ENCODE data around the gene RNF220. TPM values are rescaled to one million over a fixed set of nuclear protein-coding genes. Genes with fewer than 3 reads are reported as not detected.

Gene RNF220
- total RNA-seq, 1 experiment from 2014 or later: 92.4 TPM

DNA sequence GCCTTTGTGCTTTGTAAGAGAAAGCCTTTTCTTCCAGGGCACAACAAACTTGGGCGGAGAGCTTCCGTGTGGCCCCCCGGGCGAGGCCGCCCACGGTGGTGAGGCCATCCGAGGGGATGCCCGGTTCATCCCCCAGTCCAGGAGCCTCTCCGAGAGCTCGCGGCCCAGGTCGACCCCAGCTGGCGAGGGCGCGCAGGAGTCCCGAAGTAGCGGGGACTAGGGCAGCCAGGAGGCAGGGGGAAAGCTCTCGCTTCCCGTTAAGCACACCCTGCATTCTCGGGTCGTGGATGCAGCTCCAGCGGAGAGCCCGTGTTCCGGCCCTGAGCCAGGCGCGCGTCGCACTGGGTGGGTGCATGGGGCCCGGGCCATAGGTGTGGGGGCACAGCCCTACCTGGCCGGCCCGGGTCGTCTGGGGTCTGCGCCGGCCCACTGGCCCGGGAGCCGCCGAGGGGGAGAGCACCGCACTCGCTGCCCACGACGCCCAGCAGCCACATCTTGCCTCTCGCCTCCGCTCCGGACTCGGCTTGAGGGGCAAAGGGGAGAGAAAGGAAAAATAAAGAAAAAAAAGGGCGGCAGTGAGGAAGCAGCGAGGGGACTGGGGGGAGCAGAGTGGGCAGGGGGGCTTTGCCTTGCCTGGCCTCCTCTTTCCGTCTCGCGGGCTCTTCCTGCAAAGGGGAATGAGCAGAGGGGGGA lies 1.8 kb downstream of the RNF220 start:
- ChIA-PET POLR2A (no interaction called here), CTCF (no interaction called here)
- no peak for DNase-seq
- H3K9me3 ChIP-seq: no peaks in the 10 kb centered on the region
- Mint-ChIP-seq H3K9me3 (ENCODE audit: unreplicated experiment) (no peaks in the 10 kb centered on the region), H3K36me3 (ENCODE audit: insufficient read depth, unreplicated experiment) (no peaks in the 10 kb centered on the region), H3K27me3 (ENCODE audit: insufficient read depth, unreplicated experiment) (peaks cover 8% of the 10 kb centered on the region), H3K4me3 (ENCODE audit: unreplicated experiment) (peak overlapping the region; percentile 84), H3K27ac (ENCODE audit: unreplicated experiment) (no peak overlapping the region), H3K4me1 (ENCODE audit: low read depth, unreplicated experiment) (no peaks in the 10 kb centered on the region)
- H3K4me3 ChIP-seq (ENCODE audit: low read depth, low read length): no peak overlapping the region; the same call in none of the 2 replicates
- intact Hi-C loops (cut with micrococcal nuclease; ENCODE audit: unreplicated experiment): no loop called here
- H3K36me3 ChIP-seq (ENCODE audit: control insufficient read depth, insufficient read depth, low read length): no peaks in the 10 kb centered on the region
- no peak for TF ChIP-seq CTCF (IDR thresholded peaks at IDR 0.05; ENCODE audit: insufficient read depth in 1 of 2, low read depth in 1 of 2, low read length in 1 of 2, severe bottlenecking in 1 of 2, unreplicated experiment in 1 of 2)
- BruUV-seq (replicated peaks): no TSS peak
- peaks cover 6% of the 10 kb centered on the region; the same call in 1 of the 2 replicates for H3K4me1 ChIP-seq
- no peaks in the 10 kb centered on the region; the same call in 1 of the 2 replicates for H3K27me3 ChIP-seq (replicated peaks; ENCODE audit: control insufficient read depth, insufficient read depth, low read length)

DNA sequence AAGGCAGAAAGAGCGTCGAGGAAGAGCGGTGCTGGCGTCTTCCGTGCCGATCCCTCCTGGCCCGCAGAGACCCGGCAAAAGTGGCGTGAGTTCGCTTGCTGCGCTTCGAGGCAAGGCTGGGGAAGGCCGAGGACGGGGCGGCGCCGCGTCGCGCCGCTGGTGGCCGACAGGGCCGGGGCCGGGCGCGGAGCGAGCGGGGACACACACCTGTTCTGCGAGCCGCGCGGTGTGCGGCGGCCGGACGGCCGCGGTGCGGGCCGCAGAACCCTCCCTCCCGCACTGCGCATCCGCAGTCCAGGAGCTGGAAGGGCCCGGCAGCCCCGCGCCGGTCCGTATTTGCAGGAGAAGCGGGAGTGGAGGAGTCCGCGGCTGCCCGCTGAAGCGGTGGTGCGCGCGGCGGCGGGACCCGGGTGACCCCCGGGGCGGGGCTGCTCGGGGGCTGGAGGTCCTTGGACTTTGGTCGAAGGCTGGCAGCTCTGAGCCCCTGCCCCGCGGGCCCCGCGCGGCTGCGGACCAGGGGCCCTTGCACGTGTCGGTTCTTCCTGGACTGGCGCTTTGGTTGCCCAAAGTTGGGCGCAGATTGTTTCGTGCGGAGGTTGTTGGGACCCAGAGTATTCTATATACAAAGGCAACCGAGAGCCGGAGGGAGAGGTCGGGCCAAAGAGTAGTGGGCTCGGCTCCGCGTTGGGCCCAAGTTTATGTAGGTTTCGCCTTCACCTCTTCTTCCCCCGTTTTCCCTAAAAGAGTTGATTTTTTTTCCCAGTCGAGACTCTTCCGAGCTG lies 2.6 kb downstream of the RNF220 start:
- H3K27me3 ChIP-seq (replicated peaks; ENCODE audit: control insufficient read depth, insufficient read depth, low read length): no peaks in the 10 kb centered on the region; the same call in 1 of the 2 replicates
- no peak for TF ChIP-seq CTCF (IDR thresholded peaks at IDR 0.05; ENCODE audit: insufficient read depth in 1 of 2, low read depth in 1 of 2, low read length in 1 of 2, severe bottlenecking in 1 of 2, unreplicated experiment in 1 of 2)
- Mint-ChIP-seq H3K4me3 (ENCODE audit: unreplicated experiment) (no peak overlapping the region), H3K9me3 (ENCODE audit: unreplicated experiment) (no peaks in the 10 kb centered on the region), H3K36me3 (ENCODE audit: insufficient read depth, unreplicated experiment) (no peaks in the 10 kb centered on the region), H3K27ac (ENCODE audit: unreplicated experiment) (no peak overlapping the region), H3K4me1 (ENCODE audit: low read depth, unreplicated experiment) (no peaks in the 10 kb centered on the region), H3K27me3 (ENCODE audit: insufficient read depth, unreplicated experiment) (peaks cover 10% of the 10 kb centered on the region)
- CTCF ChIA-PET: no interaction called here
- no peak for DNase-seq
- H3K4me1 ChIP-seq: 0 out of 2 replicates have a peak, but pooled peaks cover 5% of the 10 kb centered on the region
- POLR2A ChIA-PET: no interaction called here
- no peaks in the 10 kb centered on the region for H3K9me3 ChIP-seq
- H3K4me3 ChIP-seq (ENCODE audit: low read depth, low read length): no peak overlapping the region
- intact Hi-C loops (cut with micrococcal nuclease; ENCODE audit: unreplicated experiment): no loop called here
- BruUV-seq (replicated peaks): no TSS peak
- H3K36me3 ChIP-seq (ENCODE audit: control insufficient read depth, insufficient read depth, low read length): no peaks in the 10 kb centered on the region

DNA sequence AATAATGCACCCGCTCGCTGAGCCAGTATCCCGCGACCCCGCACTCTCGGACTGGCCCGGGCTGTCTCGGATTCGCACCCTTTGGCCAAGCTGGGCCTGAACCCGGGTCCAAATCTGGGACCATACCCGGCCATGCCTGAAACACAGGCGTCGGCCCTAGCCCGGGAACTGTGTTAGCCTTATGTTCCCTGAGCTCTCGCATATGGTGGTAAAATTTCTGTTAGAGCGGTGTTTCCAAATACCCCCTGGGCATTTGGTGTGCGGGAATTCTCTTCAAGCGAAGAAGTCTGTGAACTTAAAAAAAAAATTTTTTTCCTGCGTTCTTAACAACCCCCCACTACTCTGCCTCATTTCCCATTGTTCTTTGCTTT lies 3.1 kb downstream of the RNF220 start:
- Histone ChIP-seq H3K36me3 (ENCODE audit: control insufficient read depth, insufficient read depth, low read length) (no peaks in the 10 kb centered on the region), H3K4me1 (0 out of 2 replicates have a peak, but pooled peaks cover 5% of the 10 kb centered on the region), H3K4me3 (ENCODE audit: low read depth, low read length) (no peak overlapping the region), H3K27me3 (replicated peaks; ENCODE audit: control insufficient read depth, insufficient read depth, low read length) (no peaks in the 10 kb centered on the region; the same call in 1 of the 2 replicates), H3K9me3 (no peaks in the 10 kb centered on the region)
- TF ChIP-seq CTCF (IDR thresholded peaks at IDR 0.05; ENCODE audit: insufficient read depth in 1 of 2, low read depth in 1 of 2, low read length in 1 of 2, severe bottlenecking in 1 of 2, unreplicated experiment in 1 of 2): no peak
- DNase-seq: no peak
- POLR2A ChIA-PET: no interaction called here
- Mint-ChIP-seq H3K9me3 (ENCODE audit: unreplicated experiment) (no peaks in the 10 kb centered on the region), H3K36me3 (ENCODE audit: insufficient read depth, unreplicated experiment) (no peaks in the 10 kb centered on the region), H3K27ac (ENCODE audit: unreplicated experiment) (no peak overlapping the region), H3K4me1 (ENCODE audit: low read depth, unreplicated experiment) (no peaks in the 10 kb centered on the region), H3K4me3 (ENCODE audit: unreplicated experiment) (no peak overlapping the region), H3K27me3 (ENCODE audit: insufficient read depth, unreplicated experiment) (peaks cover 10% of the 10 kb centered on the region)
- BruUV-seq (replicated peaks): no TSS peak
- CTCF ChIA-PET: no interaction called here
- intact Hi-C loops (cut with micrococcal nuclease; ENCODE audit: unreplicated experiment): no loop called here

Measured in Caco-2 (cell line).